ENCODE results near the gene NUP50.

Gene NUP50

DNA sequence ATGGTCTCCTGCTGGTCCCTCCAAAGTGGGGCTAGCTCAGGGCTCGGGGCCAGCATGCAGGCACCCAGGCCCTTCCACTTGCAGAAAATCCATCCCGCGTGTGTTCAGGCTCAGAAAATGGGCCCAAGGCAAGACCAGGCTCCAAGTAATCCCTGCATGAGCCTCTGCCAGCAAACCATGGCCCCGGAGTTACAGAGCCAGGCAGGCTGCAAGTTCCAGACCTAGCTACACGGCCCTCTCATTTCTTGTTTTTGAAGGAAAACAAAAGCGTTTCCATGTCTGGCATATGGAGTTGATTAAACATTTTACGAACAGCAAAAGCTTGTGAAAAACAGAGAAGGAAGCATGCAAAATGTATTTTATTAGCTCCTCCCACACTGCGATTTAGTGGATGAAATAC, 47.3 kb downstream of the NUP50 start:
- Histone ChIP-seq H3K4me3 (replicated peaks; ENCODE audit: insufficient read depth, low read length) (no peak overlapping the region), H3K27ac (replicated peaks) (peak overlapping the region; percentile 31), H3K27me3 (ENCODE audit: insufficient read depth, poor library complexity, severe bottlenecking) (no peaks in the 10 kb centered on the region)
- no peak for TF ChIP-seq POLR2AphosphoS5 (IDR thresholded peaks at IDR 0.05; ENCODE audit: low read depth)
- TF ChIP-seq, protein P1, sequence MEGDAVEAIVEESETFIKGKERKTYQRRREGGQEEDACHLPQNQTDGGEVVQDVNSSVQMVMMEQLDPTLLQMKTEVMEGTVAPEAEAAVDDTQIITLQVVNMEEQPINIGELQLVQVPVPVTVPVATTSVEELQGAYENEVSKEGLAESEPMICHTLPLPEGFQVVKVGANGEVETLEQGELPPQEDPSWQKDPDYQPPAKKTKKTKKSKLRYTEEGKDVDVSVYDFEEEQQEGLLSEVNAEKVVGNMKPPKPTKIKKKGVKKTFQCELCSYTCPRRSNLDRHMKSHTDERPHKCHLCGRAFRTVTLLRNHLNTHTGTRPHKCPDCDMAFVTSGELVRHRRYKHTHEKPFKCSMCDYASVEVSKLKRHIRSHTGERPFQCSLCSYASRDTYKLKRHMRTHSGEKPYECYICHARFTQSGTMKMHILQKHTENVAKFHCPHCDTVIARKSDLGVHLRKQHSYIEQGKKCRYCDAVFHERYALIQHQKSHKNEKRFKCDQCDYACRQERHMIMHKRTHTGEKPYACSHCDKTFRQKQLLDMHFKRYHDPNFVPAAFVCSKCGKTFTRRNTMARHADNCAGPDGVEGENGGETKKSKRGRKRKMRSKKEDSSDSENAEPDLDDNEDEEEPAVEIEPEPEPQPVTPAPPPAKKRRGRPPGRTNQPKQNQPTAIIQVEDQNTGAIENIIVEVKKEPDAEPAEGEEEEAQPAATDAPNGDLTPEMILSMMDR (IDR thresholded peaks at IDR 0.05; ENCODE audit: insufficient read depth, low read length) = no peak
- TF ChIP-seq, protein P2, sequence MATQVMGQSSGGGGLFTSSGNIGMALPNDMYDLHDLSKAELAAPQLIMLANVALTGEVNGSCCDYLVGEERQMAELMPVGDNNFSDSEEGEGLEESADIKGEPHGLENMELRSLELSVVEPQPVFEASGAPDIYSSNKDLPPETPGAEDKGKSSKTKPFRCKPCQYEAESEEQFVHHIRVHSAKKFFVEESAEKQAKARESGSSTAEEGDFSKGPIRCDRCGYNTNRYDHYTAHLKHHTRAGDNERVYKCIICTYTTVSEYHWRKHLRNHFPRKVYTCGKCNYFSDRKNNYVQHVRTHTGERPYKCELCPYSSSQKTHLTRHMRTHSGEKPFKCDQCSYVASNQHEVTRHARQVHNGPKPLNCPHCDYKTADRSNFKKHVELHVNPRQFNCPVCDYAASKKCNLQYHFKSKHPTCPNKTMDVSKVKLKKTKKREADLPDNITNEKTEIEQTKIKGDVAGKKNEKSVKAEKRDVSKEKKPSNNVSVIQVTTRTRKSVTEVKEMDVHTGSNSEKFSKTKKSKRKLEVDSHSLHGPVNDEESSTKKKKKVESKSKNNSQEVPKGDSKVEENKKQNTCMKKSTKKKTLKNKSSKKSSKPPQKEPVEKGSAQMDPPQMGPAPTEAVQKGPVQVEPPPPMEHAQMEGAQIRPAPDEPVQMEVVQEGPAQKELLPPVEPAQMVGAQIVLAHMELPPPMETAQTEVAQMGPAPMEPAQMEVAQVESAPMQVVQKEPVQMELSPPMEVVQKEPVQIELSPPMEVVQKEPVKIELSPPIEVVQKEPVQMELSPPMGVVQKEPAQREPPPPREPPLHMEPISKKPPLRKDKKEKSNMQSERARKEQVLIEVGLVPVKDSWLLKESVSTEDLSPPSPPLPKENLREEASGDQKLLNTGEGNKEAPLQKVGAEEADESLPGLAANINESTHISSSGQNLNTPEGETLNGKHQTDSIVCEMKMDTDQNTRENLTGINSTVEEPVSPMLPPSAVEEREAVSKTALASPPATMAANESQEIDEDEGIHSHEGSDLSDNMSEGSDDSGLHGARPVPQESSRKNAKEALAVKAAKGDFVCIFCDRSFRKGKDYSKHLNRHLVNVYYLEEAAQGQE (IDR thresholded peaks at IDR 0.05; ENCODE audit: insufficient replicate concordance, low read depth) = no peak
- no peak for TF ChIP-seq SPI1 (IDR thresholded peaks at IDR 0.05; ENCODE audit: borderline replicate concordance, low read depth)
- TF ChIP-seq GABPA (IDR thresholded peaks at IDR 0.05; ENCODE audit: low read depth) = no peak
- DNase-seq (ENCODE audit: low read depth in 1 of 2, low spot score in 1 of 2) = no peak

DNA sequence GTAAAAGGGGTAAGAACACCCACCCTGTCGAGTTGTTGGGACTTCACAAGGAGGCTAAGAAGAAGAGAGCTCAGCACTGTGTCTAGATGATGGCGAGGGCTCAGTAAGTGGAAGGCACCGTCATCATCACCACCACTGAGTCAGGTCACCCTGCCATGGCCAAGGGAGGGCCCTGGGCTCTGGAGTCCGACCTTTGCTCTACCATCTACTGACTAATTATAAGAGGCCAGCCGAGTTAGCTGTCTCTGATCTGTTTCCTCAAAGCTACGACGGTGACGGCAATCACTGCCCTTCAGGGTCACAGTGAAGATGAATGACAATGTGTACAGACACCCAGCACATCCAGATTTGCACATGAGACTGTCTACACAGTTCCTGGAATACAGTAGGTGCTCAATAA, 47.7 kb downstream of the NUP50 start:
- Histone ChIP-seq H3K4me3 (replicated peaks; ENCODE audit: insufficient read depth, low read length) (peak overlapping the region; percentile 51; the same call in 1 of the 2 replicates), H3K27ac (replicated peaks) (0 out of 2 replicates have a peak overlapping the region, but pooled peaks have one; percentile 31), H3K27me3 (ENCODE audit: insufficient read depth, poor library complexity, severe bottlenecking) (no peaks in the 10 kb centered on the region)
- TF ChIP-seq SPI1 (IDR thresholded peaks at IDR 0.05; ENCODE audit: borderline replicate concordance, low read depth) (no peak), POLR2AphosphoS5 (IDR thresholded peaks at IDR 0.05; ENCODE audit: low read depth) (no peak), GABPA (IDR thresholded peaks at IDR 0.05; ENCODE audit: low read depth) (no peak)
- DNase-seq (ENCODE audit: low read depth in 1 of 2, low spot score in 1 of 2) = no peak

DNA sequence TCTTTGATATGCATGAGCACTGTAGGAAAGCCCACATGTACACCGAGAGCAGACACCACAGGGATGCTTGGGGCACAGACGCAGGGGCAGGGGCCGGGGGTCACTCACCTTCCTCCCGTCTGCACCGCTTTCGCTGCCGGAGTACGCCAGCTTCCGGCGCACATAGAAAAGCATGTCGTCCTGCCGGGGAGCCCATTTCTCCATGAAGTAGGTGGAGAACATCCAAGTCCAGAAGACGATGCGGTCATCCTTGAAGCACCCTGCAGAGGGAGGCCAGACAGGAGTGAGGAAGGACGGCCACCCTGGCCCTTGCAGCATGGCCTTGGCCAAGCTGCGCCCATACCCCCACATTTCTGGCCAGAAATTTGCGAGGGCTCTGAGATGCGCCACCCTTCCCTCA, 48.1 kb downstream of the NUP50 start:
- H3K4me3 ChIP-seq (replicated peaks; ENCODE audit: insufficient read depth, low read length) = peak overlapping the region; percentile 51
- no peak for DNase-seq (ENCODE audit: low read depth in 1 of 2, low spot score in 1 of 2)
- H3K27ac ChIP-seq (replicated peaks) = peak overlapping the region; percentile 80
- H3K27me3 ChIP-seq (ENCODE audit: insufficient read depth, poor library complexity, severe bottlenecking) = no peaks in the 10 kb centered on the region
- TF ChIP-seq POLR2AphosphoS5 (IDR thresholded peaks at IDR 0.05; ENCODE audit: low read depth) (no peak), SPI1 (IDR thresholded peaks at IDR 0.05; ENCODE audit: borderline replicate concordance, low read depth) (no peak), GABPA (IDR thresholded peaks at IDR 0.05; ENCODE audit: low read depth) (no peak)
- TF ChIP-seq, protein P2 (IDR thresholded peaks at IDR 0.05; ENCODE audit: insufficient replicate concordance, low read depth) = no peak
- TF ChIP-seq, protein P1 (IDR thresholded peaks at IDR 0.05; ENCODE audit: insufficient read depth, low read length) = no peak

DNA sequence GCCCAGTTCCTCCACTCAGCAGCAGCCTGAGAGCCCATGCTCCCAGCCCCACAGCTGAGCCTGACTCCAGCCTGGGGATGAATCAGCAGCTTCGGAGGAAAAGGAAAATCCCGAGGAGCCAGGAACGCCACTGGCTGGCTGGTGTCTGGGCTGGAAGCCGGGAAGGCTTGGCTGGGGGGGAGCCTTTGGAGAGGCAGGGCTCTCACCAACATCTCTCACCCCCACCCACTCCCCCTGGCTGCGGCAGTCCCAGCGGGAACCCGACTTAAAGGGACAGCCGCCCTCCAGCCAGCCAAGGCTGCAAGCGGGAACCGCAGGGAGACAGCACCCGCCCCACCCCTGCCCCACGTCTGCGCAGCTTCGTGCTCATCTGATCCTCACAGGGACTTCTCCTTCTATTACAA, 48.6 kb downstream of the NUP50 start:
- Histone ChIP-seq H3K4me3 (replicated peaks; ENCODE audit: insufficient read depth, low read length) (peak overlapping the region; percentile 51), H3K27me3 (ENCODE audit: insufficient read depth, poor library complexity, severe bottlenecking) (no peaks in the 10 kb centered on the region), H3K27ac (replicated peaks) (peak overlapping the region; percentile 80)
- TF ChIP-seq, protein P2 (IDR thresholded peaks at IDR 0.05; ENCODE audit: insufficient replicate concordance, low read depth) = no peak
- TF ChIP-seq POLR2AphosphoS5 (IDR thresholded peaks at IDR 0.05; ENCODE audit: low read depth) (no peak), SPI1 (IDR thresholded peaks at IDR 0.05; ENCODE audit: borderline replicate concordance, low read depth) (no peak), GABPA (IDR thresholded peaks at IDR 0.05; ENCODE audit: low read depth) (no peak)
- TF ChIP-seq, protein P1 (IDR thresholded peaks at IDR 0.05; ENCODE audit: insufficient read depth, low read length) = no peak
- peak in 1 of 2 experiments; percentile 72 for DNase-seq (ENCODE audit: low read depth in 1 of 2, low spot score in 1 of 2)

All from HL-60 (cell line).